Measurements from ENCODE around the gene ATP6V1A.

The ATP6V1A gene

DNA sequence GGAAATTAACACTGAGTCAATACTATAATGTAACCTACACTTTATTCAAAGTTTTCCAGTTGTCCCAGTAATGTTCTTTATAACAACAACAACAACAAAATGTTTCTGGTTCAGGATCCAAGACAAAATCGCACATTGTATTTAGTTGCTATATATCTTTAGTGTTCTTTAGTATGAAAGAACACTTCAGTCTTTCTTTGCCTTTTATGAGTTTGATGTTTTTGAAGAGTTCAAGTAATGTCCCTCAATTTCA is 84.2 kb downstream of the ATP6V1A start:
- Histone ChIP-seq H3K4me2 (ENCODE audit: low read depth, low read length, poor library complexity, severe bottlenecking) (peak overlapping the region; percentile 7), H3K9ac (ENCODE audit: low read depth, low read length, poor library complexity, severe bottlenecking) (no peak overlapping the region), H3F3A (ENCODE audit: low read depth) (no peaks in the 10 kb centered on the region), H3K9me3 (ENCODE audit: insufficient read depth, low read depth, low read length) (no peaks in the 10 kb centered on the region), H3K79me2 (ENCODE audit: insufficient read depth, low read length) (no peaks in the 10 kb centered on the region), H4K20me1 (ENCODE audit: insufficient read depth, low read length, poor library complexity, severe bottlenecking) (no peaks in the 10 kb centered on the region), H2AFZ (ENCODE audit: low read length) (no peak overlapping the region), H3K4me1 (ENCODE audit: insufficient read depth, low read length, poor library complexity, severe bottlenecking) (peaks cover 11% of the 10 kb centered on the region), H3K27me3 (ENCODE audit: insufficient read depth, low read length, poor library complexity, severe bottlenecking) (no peaks in the 10 kb centered on the region), H3K9me2 (replicated peaks; ENCODE audit: low read depth, low read length) (no peaks in the 10 kb centered on the region), H3K4me3 (ENCODE audit: low read length, poor library complexity, severe bottlenecking) (no peak overlapping the region), H3K36me3 (ENCODE audit: insufficient read depth, low read length) (no peaks in the 10 kb centered on the region)
- TF ChIP-seq CTCF (conservative IDR thresholded peaks at IDR 0.05; ENCODE audit: low read length) (no peak), EZH2phosphoT487 (IDR thresholded peaks at IDR 0.05; ENCODE audit: borderline replicate concordance) (no peak)

DNA sequence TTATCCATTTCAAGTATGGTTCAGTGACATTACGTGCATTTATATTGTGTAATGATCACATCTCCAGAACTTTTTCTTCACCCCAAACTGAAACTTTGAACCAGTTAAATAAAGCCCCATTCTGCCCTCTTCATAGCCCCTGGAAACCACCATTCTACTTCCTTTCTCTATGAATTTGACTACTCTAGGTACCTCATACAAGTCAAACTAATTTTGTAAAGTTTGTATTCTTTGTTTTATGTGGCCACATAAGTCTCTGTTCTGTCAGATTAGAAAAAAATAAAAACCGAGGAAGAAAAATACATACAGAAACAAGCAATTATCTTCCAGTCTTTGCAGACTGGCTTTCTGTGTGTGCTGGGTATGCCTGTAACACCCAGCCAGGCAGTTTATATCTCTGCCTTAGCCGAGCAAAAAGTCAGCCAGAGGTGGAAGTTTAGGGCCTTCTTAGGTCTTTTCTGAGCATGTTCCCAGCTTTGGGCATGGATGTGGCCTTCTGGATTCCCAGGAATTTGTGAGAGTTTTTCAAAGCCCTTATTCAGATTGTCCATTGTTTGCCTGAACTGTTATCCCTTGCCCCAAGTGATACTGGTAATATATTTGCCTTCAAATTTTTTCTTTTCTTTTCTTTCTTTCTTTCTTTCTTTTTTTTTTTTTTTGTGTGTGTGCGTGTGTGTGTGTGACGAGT is 85.8 kb downstream of the ATP6V1A start:
- TF ChIP-seq EZH2phosphoT487 (IDR thresholded peaks at IDR 0.05; ENCODE audit: borderline replicate concordance) = no peak
- no peak for TF ChIP-seq CTCF (conservative IDR thresholded peaks at IDR 0.05; ENCODE audit: low read length)
- 0 out of 2 replicates have a peak overlapping the region, but pooled peaks have one; percentile 17 for H2AFZ ChIP-seq (ENCODE audit: low read length)
- H3K4me1 ChIP-seq (ENCODE audit: insufficient read depth, low read length, poor library complexity, severe bottlenecking) = peaks cover 11% of the 10 kb centered on the region

DNA sequence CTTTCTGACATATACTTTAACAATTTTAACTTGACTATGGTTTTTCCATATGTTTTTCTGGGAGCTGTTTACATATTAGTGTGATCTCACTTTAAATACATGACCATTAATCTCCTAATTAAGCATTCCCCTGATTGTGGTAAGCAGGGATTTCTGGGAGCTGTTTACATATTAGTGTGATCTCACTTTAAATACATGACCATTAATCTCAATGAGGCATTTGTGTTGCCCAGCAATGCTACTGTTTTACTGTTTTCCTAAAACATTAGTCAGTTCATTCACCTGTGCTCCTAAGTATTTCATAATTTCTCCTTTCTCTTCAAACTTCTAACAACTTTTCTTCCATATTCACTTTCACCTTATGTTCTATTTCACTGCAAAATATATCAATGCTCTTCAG is 88.1 kb downstream of the ATP6V1A start:
- Histone ChIP-seq H3F3A (ENCODE audit: low read depth) (no peaks in the 10 kb centered on the region), H2AFZ (ENCODE audit: low read length) (peak overlapping the region; percentile 27; the same call in 1 of the 2 replicates), H3K4me1 (ENCODE audit: insufficient read depth, low read length, poor library complexity, severe bottlenecking) (peaks cover 14% of the 10 kb centered on the region), H3K4me3 (ENCODE audit: low read length, poor library complexity, severe bottlenecking) (no peak overlapping the region), H3K79me2 (ENCODE audit: insufficient read depth, low read length) (no peaks in the 10 kb centered on the region), H3K27me3 (ENCODE audit: insufficient read depth, low read length, poor library complexity, severe bottlenecking) (no peaks in the 10 kb centered on the region), H4K20me1 (ENCODE audit: insufficient read depth, low read length, poor library complexity, severe bottlenecking) (no peaks in the 10 kb centered on the region), H3K4me2 (ENCODE audit: low read depth, low read length, poor library complexity, severe bottlenecking) (no peak overlapping the region), H3K9ac (ENCODE audit: low read depth, low read length, poor library complexity, severe bottlenecking) (no peak overlapping the region), H3K9me2 (replicated peaks; ENCODE audit: low read depth, low read length) (no peaks in the 10 kb centered on the region), H3K9me3 (ENCODE audit: insufficient read depth, low read depth, low read length) (no peaks in the 10 kb centered on the region), H3K36me3 (ENCODE audit: insufficient read depth, low read length) (no peaks in the 10 kb centered on the region)
- TF ChIP-seq EZH2phosphoT487 (IDR thresholded peaks at IDR 0.05; ENCODE audit: borderline replicate concordance) (no peak), CTCF (conservative IDR thresholded peaks at IDR 0.05; ENCODE audit: low read length) (no peak)

More for the DNA sequence above, 85.8 kb downstream of the ATP6V1A start:
- no peak overlapping the region for H3K4me2 ChIP-seq (ENCODE audit: low read depth, low read length, poor library complexity, severe bottlenecking)
- no peaks in the 10 kb centered on the region for H3K9me3 ChIP-seq (ENCODE audit: insufficient read depth, low read depth, low read length)
- no peaks in the 10 kb centered on the region for H4K20me1 ChIP-seq (ENCODE audit: insufficient read depth, low read length, poor library complexity, severe bottlenecking)
- H3K27me3 ChIP-seq (ENCODE audit: insufficient read depth, low read length, poor library complexity, severe bottlenecking) = no peaks in the 10 kb centered on the region
- no peak overlapping the region for H3K9ac ChIP-seq (ENCODE audit: low read depth, low read length, poor library complexity, severe bottlenecking)
- no peaks in the 10 kb centered on the region for H3K36me3 ChIP-seq (ENCODE audit: insufficient read depth, low read length)
- no peak overlapping the region for H3K4me3 ChIP-seq (ENCODE audit: low read length, poor library complexity, severe bottlenecking)
- H3K79me2 ChIP-seq (ENCODE audit: insufficient read depth, low read length) = no peaks in the 10 kb centered on the region
- no peaks in the 10 kb centered on the region for H3K9me2 ChIP-seq (replicated peaks; ENCODE audit: low read depth, low read length)
- H3F3A ChIP-seq (ENCODE audit: low read depth) = no peaks in the 10 kb centered on the region
